BLaER1 treated with 17β-estradiol and CSF1 and Interleukin-3, amounts not matched to agents 10 nM and 100 nM (cell line): ENCODE data around the gene MAPRE2.
A peak's percentile ranks its signal among the peaks of the same experiment; 100 is the strongest.
"Not testable (repeated sequence)": the region's sequence is repeated elsewhere in the genome, so short reads cannot be mapped to it uniquely, and the experiment has no call there.

Experiments used
- H3K27ac ChIP-seq, 11 experiments: shearing (Covaris generic); formaldehyde crosslinking; 2 replicates each; pipeline ENCODE4 v1.8.1; 2022
- H3K27me3 ChIP-seq, 11 experiments: shearing (Covaris generic); formaldehyde crosslinking; 2 replicates each; pipeline ENCODE4 v1.8.1; 2022
- H3K36me3 ChIP-seq, 11 experiments: shearing (Covaris generic); formaldehyde crosslinking; 2 replicates each; pipeline ENCODE4 v1.8.1; 2022
- H3K4me1 ChIP-seq, 10 experiments: shearing (Covaris generic); formaldehyde crosslinking; 2 replicates each; pipeline ENCODE4 v1.8.1; 2022
- H3K4me2 ChIP-seq, 11 experiments: shearing (Covaris generic); formaldehyde crosslinking; 2 replicates each; pipeline ENCODE4 v1.8.1; 2022
- H3K4me3 ChIP-seq, 10 experiments: shearing (Covaris generic); formaldehyde crosslinking; 2 replicates each; pipeline ENCODE4 v1.8.1; 2022
- H3K9ac ChIP-seq, 11 experiments: shearing (Covaris generic); formaldehyde crosslinking; 2 replicates each; pipeline ENCODE4 v1.8.1; 2022
- H3K9me3 ChIP-seq, 11 experiments: shearing (Covaris generic); formaldehyde crosslinking; replicated peaks in 1 of 11; 2 replicates each; pipeline ENCODE4 v1.8.1; 2022
- H4K20me1 ChIP-seq, 11 experiments: shearing (Covaris generic); formaldehyde crosslinking; 2 replicates each; pipeline ENCODE4 v1.8.1; 2022
- Cebpa-rat ChIP-seq, 11 experiments: shearing (Covaris generic); IDR thresholded peaks; 2 replicates each; pipeline ENCODE4 v1.8.1; 2022

MAPRE2 gene

GRCh38 chr18:35167857-35168256 is 126.6 kb downstream of the MAPRE2 start:
- Histone ChIP-seq H4K20me1 (no peaks in the 10 kb centered on the region), H3K4me2 (no peak overlapping the region), H3K9me3 (no peaks in the 10 kb centered on the region; a peak in 1 of 22 replicates), H3K27me3 (no peaks in the 10 kb centered on the region; a peak in 1 of 22 replicates), H3K4me1 (peaks cover 0 to 18% (median 13%) of the 10 kb centered on the region in 10 experiments; a peak in 19 of 20 replicates), H3K9ac (no peak overlapping the region), H3K4me3 (no peak overlapping the region), H3K36me3 (no peaks in the 10 kb centered on the region), H3K27ac (no peak overlapping the region)
- TF ChIP-seq Cebpa-rat (IDR thresholded peaks at IDR 0.05) = no peak

DNA sequence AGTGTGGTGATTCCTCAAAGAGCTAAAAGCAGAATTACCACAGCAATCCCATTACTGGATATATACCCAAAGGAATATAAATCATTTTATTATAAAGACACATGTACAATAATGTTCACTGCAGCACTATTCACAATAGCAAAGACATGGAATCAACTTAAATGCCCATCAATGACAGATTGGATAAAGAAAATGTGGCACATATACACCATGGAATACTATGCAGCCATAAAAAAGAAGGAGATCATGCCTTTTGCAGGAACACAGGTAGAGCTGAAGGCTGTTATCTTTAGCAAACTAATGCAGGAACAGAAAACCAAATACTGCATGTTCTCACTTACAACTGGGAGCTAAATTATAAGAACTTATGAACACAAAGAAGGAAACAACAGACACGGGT is 129.1 kb downstream of the MAPRE2 start:
- H3K36me3 ChIP-seq, H3K4me2 ChIP-seq, H4K20me1 ChIP-seq, H3K27ac ChIP-seq, H3K27me3 ChIP-seq, H3K4me3 ChIP-seq, H3K9ac ChIP-seq, H3K9me3 ChIP-seq: not testable (repeated sequence)
- H3K4me1 ChIP-seq = peaks cover 19 to 41% (median 36%) of the 10 kb centered on the region in 10 experiments

DNA sequence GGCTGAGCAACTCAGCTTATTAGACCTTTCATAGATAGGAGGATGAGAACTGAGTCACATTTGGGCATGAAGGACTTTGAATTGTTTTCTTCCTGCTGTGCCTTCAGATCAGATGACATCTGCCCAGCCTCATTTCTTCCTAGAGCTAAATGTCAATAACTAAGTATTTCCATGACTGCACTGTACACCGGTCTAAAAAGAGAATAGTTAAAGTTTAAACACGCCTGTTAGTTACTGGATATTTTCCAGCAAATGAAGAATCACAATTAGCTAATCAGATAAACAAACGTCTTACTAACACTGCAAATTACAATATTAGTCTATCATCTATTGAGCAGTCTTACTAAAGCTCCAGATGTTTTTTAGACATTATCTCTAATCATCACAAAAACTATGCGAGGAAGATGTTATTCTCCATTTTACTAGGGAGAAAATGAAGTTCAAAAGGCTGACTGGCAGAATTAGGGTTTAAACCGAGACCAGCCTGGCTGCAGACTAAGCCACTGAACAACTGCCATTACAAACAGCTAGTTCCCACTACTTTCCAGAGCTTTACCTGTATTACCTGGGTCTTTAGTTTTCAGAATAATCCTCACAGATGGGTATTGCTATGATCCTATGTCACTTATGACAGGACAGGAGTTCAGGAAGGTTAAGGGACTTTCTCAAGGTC is 130.2 kb downstream of the MAPRE2 start:
- Histone ChIP-seq H3K9ac (no peak overlapping the region), H3K9me3 (peaks cover 2 to 16% (median 10%) of the 10 kb centered on the region in 11 experiments; a peak in 17 of 22 replicates), H3K27me3 (no peaks in the 10 kb centered on the region), H3K36me3 (no peaks in the 10 kb centered on the region), H3K4me1 (peaks cover 19 to 43% (median 36%) of the 10 kb centered on the region in 10 experiments), H3K4me2 (peak overlapping the region in 6 of 11 experiments; percentile 43 to 79 (median 66); a peak in 5 of 22 replicates), H3K27ac (no peak overlapping the region), H3K4me3 (no peak overlapping the region), H4K20me1 (no peaks in the 10 kb centered on the region)
- no peak for TF ChIP-seq Cebpa-rat (IDR thresholded peaks at IDR 0.05)

- TF ChIP-seq Cebpa-rat (IDR thresholded peaks at IDR 0.05) = no peak
- peaks cover 7 to 22% (median 16%) of the 10 kb centered on the region in 11 experiments; a peak in 19 of 22 replicates for H3K9me3 ChIP-seq
- no peaks in the 10 kb centered on the region for H3K27me3 ChIP-seq
- H3K4me1 ChIP-seq = peaks cover 19 to 43% (median 36%) of the 10 kb centered on the region in 10 experiments
- no peak overlapping the region for H3K4me3 ChIP-seq
- peak overlapping the region in 1 of 11 experiments; percentile 11; a peak in 1 of 22 replicates for H3K27ac ChIP-seq
- no peaks in the 10 kb centered on the region for H4K20me1 ChIP-seq
- peak overlapping the region in 8 of 11 experiments; percentile 43 to 79 (median 66); a peak in 16 of 22 replicates for H3K4me2 ChIP-seq
- no peaks in the 10 kb centered on the region for H3K36me3 ChIP-seq
- H3K9ac ChIP-seq = no peak overlapping the region
Observed at GRCh38 chr18:35172009-35172408, 130.8 kb downstream of the MAPRE2 start.

GRCh38 chr18:35172451-35173035 is 131.3 kb downstream of the MAPRE2 start:
- Histone ChIP-seq H3K4me1 (peaks cover 19 to 43% (median 36%) of the 10 kb centered on the region in 10 experiments), H3K9me3 (peaks cover 10 to 26% (median 19%) of the 10 kb centered on the region in 11 experiments; a peak in 19 of 22 replicates), H3K4me3 (no peak overlapping the region), H3K27ac (peak overlapping the region in 3 of 11 experiments; percentile 10 to 18 (median 11); a peak in 2 of 22 replicates), H4K20me1 (no peaks in the 10 kb centered on the region), H3K4me2 (peak overlapping the region in 10 of 11 experiments; percentile 19 to 79 (median 64); a peak in 18 of 22 replicates), H3K9ac (peak overlapping the region in 2 of 11 experiments; percentile 7 to 34; a peak in 2 of 22 replicates), H3K36me3 (no peaks in the 10 kb centered on the region), H3K27me3 (no peaks in the 10 kb centered on the region)
- no peak for TF ChIP-seq Cebpa-rat (IDR thresholded peaks at IDR 0.05)

GRCh38 chr18:35174093-35174731 is 133.0 kb downstream of the MAPRE2 start:
- Histone ChIP-seq H3K9ac (peak overlapping the region in 3 of 11 experiments; percentile 8 to 33 (median 28); a peak in 2 of 22 replicates), H3K36me3 (no peaks in the 10 kb centered on the region), H4K20me1 (no peaks in the 10 kb centered on the region), H3K27ac (peak overlapping the region in 8 of 11 experiments; percentile 8 to 72 (median 56); a peak in 15 of 22 replicates), H3K4me1 (peaks cover 19 to 43% (median 36%) of the 10 kb centered on the region in 10 experiments), H3K27me3 (no peaks in the 10 kb centered on the region), H3K4me2 (peak overlapping the region; percentile 20 to 79 (median 58); a peak in 20 of 22 replicates), H3K9me3 (peaks cover 10 to 30% (median 19%) of the 10 kb centered on the region in 11 experiments; a peak in 19 of 22 replicates), H3K4me3 (no peak overlapping the region)
- TF ChIP-seq Cebpa-rat (IDR thresholded peaks at IDR 0.05) = no peak

GRCh38 chr18:35174745-35175144 is 133.5 kb downstream of the MAPRE2 start:
- Histone ChIP-seq H3K4me1 (peaks cover 20 to 43% (median 36%) of the 10 kb centered on the region in 10 experiments), H3K27ac (peak overlapping the region in 8 of 11 experiments; percentile 8 to 72 (median 56); a peak in 15 of 22 replicates), H3K9ac (peak overlapping the region in 3 of 11 experiments; percentile 8 to 33 (median 28); a peak in 3 of 22 replicates), H4K20me1 (no peaks in the 10 kb centered on the region), H3K36me3 (no peaks in the 10 kb centered on the region), H3K4me3 (no peak overlapping the region), H3K9me3 (peaks cover 10 to 30% (median 19%) of the 10 kb centered on the region in 11 experiments; a peak in 19 of 22 replicates), H3K27me3 (no peaks in the 10 kb centered on the region), H3K4me2 (peak overlapping the region; percentile 20 to 66 (median 57); a peak in 20 of 22 replicates)
- TF ChIP-seq Cebpa-rat (IDR thresholded peaks at IDR 0.05) = no peak

- TF ChIP-seq Cebpa-rat (IDR thresholded peaks at IDR 0.05) = no peak
- Histone ChIP-seq H3K9me3 (peaks cover 10 to 30% (median 19%) of the 10 kb centered on the region in 11 experiments; a peak in 19 of 22 replicates), H3K4me1 (peaks cover 25 to 36% (median 33%) of the 10 kb centered on the region in 10 experiments), H3K4me3 (no peak overlapping the region), H3K27me3 (no peaks in the 10 kb centered on the region), H3K4me2 (no peak overlapping the region), H3K9ac (no peak overlapping the region), H4K20me1 (no peaks in the 10 kb centered on the region), H3K27ac (no peak overlapping the region), H3K36me3 (no peaks in the 10 kb centered on the region)
Observed at GRCh38 chr18:35176925-35177324, 135.7 kb downstream of the MAPRE2 start.

- H3K9me3 ChIP-seq = peaks cover 10 to 30% (median 19%) of the 10 kb centered on the region in 11 experiments; a peak in 19 of 22 replicates
- no peaks in the 10 kb centered on the region for H3K36me3 ChIP-seq
- H3K4me3 ChIP-seq = no peak overlapping the region
- no peak overlapping the region for H3K4me2 ChIP-seq
- H4K20me1 ChIP-seq = no peaks in the 10 kb centered on the region
- peaks cover 15 to 29% (median 20%) of the 10 kb centered on the region in 10 experiments for H3K4me1 ChIP-seq
- no peak for TF ChIP-seq Cebpa-rat (IDR thresholded peaks at IDR 0.05)
- no peaks in the 10 kb centered on the region for H3K27me3 ChIP-seq
- no peak overlapping the region for H3K9ac ChIP-seq
- no peak overlapping the region for H3K27ac ChIP-seq
Observed at GRCh38 chr18:35178260-35178659, 137.0 kb downstream of the MAPRE2 start.
